ENCODE results near the gene DGKH.
"Not testable (repeated sequence)": the region's sequence is repeated elsewhere in the genome, so short reads cannot be mapped to it uniquely, and the experiment has no call there.

Gene DGKH

DNA sequence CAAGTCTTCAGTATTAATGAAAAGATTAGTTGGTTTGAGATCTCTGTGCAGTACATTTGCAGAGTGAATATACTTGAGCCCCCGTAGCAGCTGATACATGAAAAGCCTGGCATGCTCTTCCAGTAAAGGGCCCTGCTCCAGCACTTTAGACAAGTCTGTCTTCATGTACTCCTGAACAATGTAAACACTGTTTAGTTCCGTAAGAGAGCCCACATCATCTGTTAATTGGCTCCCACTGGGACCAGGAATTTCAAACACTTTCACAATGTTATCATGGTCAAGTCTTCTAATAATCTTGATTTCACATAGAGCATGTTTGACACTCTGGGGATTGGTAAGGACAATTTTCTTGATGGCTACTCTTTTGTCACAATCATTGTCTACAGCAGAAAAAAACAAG lies 22.2 kb downstream of the DGKH start:
- not testable (repeated sequence) for DNase-seq (ENCODE audit: low read depth)

DNA sequence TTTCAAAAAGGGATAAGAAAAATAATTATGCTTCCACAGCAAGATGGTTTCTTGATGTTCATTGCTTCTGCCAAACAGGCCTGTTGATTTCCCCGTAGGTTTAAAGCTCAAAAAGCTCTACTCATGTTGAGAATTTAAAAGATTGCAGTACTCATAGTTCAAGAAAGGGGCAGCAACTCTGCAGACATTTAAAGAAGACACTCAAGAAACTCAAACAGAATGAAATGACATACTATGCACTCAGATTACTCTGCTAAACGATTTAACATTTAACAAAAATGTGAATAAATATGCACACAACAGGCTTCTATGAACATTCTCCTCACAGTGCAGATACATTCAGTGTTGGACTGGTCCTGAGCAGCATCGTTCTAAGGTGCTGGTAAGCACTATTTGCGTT lies 22.7 kb downstream of the DGKH start:
- not testable (repeated sequence) for DNase-seq (ENCODE audit: low read depth)

- no peak for DNase-seq (ENCODE audit: low read depth)
Measured at GRCh38 chr13:42071672-42072419, 23.4 kb downstream of the DGKH start.

DNA sequence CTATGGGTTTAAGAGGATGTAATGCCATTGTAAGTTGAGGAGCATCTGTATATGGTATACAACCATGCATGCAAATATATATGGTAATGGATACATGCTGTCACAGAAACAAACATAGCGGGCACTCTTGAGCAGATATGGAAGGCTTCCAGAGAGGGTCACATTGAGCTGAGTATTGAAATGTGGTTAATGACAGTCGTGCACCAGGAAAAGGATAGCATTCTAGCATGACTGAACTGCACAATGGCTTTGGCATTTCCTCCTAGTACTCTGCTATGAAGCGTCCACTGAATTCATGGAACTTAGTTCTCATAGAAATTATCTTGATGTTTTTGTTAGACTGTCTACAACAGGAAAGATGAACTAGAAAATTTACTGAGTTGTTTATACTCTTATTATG lies 25.2 kb downstream of the DGKH start:
- no peak for DNase-seq (ENCODE audit: low read depth)

- no peak for DNase-seq (ENCODE audit: low read depth)
Measured at GRCh38 chr13:42075517-42075916, 27.1 kb downstream of the DGKH start.

DNA sequence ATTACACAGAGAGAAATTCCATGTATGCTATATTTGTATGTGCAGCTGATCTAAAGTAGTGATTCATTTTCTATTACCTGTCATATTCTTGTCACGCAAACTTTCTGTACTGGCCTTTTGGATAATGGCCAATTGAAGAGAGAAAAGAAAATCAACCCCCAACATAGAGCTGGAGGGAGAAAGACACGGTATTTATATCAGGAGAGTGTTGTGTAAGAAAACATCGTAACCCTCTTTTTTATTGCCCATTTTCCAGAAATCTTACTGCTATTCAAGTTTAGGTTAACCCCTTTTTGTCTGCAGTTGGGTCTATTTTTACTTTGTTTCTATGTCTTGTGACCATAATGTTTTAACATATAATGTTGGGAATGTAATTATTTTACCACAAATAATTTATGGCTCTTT lies 27.9 kb downstream of the DGKH start:
- no peak for DNase-seq (ENCODE audit: low read depth)

- DNase-seq (ENCODE audit: low read depth), result no peak
Measured at GRCh38 chr13:42078128-42078808, 29.8 kb downstream of the DGKH start.

DNA sequence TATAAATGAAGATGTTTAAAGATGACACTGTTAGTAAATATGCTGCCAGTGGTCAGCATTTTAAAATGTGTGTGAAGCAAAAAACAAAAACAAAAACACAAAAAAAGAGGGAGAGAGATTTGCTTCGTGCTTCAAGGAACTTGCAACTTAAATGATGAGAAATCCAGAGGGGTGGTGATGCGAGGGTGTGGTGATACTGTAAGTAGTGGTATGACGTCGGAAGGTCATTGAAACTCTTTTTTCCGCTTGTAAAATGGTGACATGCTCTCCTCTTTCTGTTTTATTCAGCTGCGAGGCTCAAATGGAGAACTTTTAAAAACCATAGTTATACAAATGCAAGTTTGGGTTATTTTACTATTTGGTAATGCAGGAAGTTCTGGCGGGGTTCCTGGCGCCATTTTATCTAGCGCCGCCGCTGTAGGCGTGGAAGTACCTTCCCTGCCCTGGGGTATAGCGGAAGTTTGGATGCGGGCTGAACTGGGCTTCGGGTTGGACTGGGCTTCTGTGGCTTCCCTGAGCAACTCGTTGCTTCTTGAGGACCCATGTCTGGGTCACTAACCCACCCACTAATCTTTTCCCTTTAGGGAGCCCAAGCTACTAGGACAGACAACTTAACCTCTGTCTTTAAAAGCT lies 34.8 kb downstream of the DGKH start:
- DNase-seq (ENCODE audit: low read depth), result no peak

GRCh38 chr13:42084722-42085121 lies 36.3 kb downstream of the DGKH start:
- no peak for DNase-seq (ENCODE audit: low read depth)

DNA sequence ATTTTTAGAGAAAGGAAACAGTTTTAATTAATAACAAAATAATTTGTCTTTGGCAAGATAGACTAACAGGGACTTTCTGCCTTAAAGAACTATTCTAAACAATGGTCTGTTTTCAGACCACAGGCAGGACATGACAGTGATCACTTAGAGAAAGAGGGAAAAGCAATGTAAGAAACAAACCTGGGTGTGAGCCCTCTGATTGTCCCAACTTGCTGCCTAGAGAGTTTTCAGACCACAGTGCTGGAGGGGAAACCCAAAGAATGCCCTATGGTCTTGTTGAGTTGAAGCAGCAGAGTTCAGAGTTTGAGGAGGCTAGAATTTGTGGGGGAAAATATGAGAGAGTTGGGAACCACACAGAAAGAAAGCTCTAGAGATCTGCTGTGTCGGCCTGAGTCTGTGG lies 38.1 kb downstream of the DGKH start:
- no peak for DNase-seq (ENCODE audit: low read depth)

GRCh38 chr13:42094516-42095040 lies 46.1 kb downstream of the DGKH start:
- no peak for DNase-seq (ENCODE audit: low read depth)

DNA sequence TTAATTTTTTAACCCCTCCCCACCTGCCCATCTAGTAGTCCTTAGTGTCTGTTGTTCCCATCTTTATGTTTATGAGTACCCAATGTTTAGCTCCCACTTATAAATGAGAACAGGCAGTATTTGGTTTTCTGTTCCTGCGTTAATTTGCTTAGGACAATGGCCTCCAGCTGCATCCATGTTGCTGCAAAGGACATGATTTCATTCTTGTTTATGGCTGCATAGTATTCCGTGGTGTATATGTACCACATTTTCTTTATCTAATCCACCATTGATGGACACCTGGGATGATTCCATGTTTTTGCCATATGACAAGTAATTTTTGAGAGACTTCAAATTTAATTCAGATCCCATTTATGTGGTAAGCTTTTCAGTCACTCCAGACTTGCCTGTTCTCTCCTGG lies 47.8 kb downstream of the DGKH start:
- not testable (repeated sequence) for DNase-seq (ENCODE audit: low read depth)

- no peak for DNase-seq (ENCODE audit: low read depth)
Measured at GRCh38 chr13:42099962-42100675, 51.7 kb downstream of the DGKH start.

- DNase-seq (ENCODE audit: low read depth), result no peak
Measured at GRCh38 chr13:42100960-42101359, 52.5 kb downstream of the DGKH start.

DNA sequence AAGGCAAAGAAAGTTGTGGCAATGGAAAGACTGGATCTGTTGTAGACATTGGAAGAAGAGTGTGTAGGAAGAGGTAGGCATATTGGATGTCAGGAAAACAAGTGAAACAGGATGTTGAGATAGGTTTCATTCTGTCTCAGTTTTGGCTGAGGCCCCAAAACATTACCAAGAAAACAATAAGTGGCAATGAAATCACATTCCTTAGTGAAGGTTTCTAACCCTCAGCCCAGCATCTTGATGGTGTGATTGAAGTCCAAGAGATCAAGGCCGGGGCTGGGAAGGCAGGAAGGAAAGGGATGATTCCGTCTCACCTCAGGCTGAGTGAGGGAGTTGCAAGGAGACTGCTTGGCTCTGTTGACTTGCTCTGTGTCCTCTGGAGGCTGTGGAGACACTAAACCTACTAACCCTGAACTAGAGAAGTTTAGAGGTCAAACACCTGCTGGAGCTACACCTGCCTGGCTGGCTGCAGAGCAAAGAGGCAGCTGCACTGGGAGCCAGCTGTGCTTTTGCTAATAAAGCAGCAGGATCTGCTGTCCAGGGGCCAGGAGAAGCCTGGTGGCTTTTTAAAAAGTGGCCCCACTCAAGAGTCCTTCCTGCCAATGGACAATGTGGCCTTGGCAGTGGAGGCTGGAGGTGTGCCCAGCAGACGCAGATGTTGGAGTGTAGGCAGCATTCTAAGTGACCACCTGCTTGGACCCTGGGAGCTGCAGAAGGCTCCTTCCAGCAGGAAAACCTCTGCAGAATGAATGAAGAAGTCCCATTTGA lies 53.6 kb downstream of the DGKH start:
- no peak for DNase-seq (ENCODE audit: low read depth)

GRCh38 chr13:42102961-42103865 lies 54.8 kb downstream of the DGKH start:
- DNase-seq (ENCODE audit: low read depth), result no peak

DNA sequence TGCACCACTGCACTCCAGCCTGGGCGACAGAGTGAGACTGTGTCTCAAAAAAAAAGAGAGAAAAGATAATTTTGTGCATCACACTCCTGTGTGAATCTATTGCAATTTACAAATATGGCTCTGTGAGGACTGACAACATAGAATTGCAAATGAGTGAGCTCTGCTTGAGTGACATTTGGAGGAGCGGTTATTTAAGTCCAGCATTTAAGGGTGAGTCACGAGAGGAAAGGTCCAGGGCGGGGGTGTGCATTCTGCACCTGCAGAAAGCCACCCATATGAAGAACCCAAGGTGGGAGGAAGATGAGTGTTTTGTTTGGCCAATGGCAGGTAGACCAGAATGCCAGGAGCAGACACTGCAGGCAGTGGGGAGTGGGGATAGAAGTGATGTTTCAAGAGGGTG lies 58.5 kb downstream of the DGKH start:
- no peak for DNase-seq (ENCODE audit: low read depth)

DNA sequence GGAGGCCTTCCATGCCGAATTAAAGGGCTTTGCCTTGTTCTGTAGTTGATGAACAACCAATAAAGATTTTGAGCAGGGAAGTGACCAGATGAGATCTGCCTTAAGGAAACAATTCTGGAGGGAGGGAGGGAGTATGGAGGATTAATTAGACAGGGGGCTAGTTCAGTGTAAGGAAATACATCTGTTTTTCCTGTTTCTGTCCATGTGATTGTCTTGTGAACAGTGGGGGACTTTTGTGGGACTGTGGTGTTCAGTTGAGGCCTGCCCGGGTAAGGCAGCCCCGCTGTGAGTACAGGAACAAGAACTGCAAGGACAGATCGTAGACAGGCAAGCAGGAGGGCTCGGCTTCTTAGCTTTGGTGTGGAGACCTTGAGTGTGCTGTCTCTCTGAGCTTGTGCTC lies 59.0 kb downstream of the DGKH start:
- DNase-seq (ENCODE audit: low read depth), result no peak

DNA sequence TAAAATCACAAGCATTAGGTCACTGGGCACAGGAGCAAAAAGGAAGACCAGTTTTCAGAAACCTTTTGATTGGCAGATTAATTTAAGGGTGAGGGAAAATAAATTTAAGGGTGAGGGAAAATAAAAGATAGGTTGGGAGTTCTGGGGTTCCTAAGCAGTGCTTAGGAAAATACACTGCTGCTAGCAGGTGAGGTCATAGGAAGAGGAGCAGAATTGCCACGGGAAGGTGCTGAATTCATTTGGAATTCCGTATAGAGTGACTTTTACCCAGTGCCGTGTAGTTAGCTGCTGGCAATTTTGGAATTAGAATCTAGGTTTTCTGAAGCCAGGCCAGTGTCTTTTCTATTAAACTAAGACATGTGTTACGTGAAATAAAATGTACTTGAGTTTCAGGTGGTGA lies 59.8 kb downstream of the DGKH start:
- DNase-seq (ENCODE audit: low read depth), result no peak

DNA sequence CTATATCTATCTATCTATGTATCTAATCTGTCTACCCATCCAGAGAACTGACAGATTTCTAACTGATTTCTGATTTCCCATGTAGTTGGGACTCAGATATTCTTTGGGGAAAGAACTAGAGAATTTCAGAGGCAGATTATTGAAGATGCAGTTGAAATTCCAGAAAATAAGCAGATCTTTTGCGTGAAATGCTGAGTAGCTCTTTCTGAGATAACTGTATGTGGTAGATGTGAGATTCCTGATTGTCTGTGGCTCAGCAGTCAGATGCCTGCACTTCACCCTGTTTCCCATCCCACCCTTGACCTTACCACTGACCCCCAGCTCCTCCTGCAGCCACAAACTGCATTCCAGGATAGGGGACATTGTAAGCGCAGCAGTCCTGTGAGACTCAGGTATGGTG lies 61.5 kb downstream of the DGKH start:
- DNase-seq (ENCODE audit: low read depth), result no peak
